Esophagus squamous epithelium (tissue), 4 donors: ENCODE data around the gene CFTR.

Source experiments
- CTCF ChIP-seq, 6 experiments: fragments of 450-650 bp in 4 of 6; fragments of 200-600 bp in 2 of 6; sonication (generic) in 2 of 6; IDR thresholded peaks; one replicate each; pipeline ENCODE4 v1.5.1; 2016 to 2019; ENCODE audit warnings: antibody characterized with exemption in 6 of 6, mild to moderate bottlenecking in 4 of 6, moderate library complexity in 4 of 6
- POLR2A ChIP-seq, 4 donors: fragments of 450-650 bp; IDR thresholded peaks; one replicate each; pipeline ENCODE4 v1.6.1; 2017; ENCODE audit warnings: antibody characterized with exemption in 4 of 4, mild to moderate bottlenecking in 4 of 4, moderate library complexity in 3 of 4

- TF ChIP-seq CTCF (IDR thresholded peaks at IDR 0.05) (no peak), POLR2A (IDR thresholded peaks at IDR 0.05) (no peak)
These were observed 206.0 kb downstream of the CFTR start for GRCh38 chr7:117685795-117686194.
